Putamen (tissue), 1 donor: ENCODE data around the gene DPY19L2.
"Not testable (repeated sequence)": the region's sequence is repeated elsewhere in the genome, so short reads cannot be mapped to it uniquely, and the experiment has no call there.

Experiments used
- DNase-seq: peaks from one replicate; pipeline ENCODE4 v3.0.0-alpha.2; 2016; ENCODE audit warnings: low spot score

Gene DPY19L2

DNA sequence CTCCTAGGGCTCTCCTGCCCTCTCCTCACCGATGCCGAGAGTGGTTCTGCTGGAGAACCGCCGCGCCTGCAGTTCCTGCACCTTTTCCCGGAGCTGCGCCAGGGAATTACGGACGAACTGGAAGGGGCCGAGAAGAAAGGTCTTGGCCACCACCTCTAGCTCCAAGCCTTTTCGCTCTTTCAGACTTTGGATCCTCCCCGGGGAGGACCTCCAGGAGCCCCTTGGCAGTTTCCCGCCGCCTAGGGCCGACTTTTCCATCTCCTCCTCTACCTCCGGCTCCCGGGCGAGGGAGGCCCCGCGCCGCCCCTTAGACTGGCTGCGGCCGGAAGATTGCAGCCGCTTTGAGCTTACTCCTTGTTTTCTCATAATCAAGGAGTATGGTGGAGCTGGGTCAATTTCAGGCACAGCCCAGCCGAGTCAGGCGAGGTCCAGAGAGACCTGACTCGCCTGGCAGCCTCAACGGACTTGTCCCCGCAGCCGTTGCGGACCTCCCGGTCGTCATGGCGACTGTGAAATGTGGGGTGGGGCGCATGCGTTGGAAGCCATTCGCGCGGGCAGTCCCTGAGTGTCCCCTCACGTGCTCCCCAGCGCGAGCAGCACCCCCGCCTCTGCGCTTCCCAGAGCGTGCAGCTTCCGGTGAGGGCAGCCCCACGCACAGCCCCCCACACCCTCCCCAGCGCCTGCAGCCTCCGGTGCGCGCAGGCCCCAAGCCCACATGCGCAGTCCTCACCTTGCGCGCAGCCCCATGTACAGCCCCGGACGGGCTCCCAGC is at the start of gene DPY19L2:
Gene DPY19L2 (minus strand): TSS at position 466 of the 772 bp plus-strand sequence. CDS start 100 bp downstream, at position 366.
- DNase-seq, result peak; percentile 66

DNA sequence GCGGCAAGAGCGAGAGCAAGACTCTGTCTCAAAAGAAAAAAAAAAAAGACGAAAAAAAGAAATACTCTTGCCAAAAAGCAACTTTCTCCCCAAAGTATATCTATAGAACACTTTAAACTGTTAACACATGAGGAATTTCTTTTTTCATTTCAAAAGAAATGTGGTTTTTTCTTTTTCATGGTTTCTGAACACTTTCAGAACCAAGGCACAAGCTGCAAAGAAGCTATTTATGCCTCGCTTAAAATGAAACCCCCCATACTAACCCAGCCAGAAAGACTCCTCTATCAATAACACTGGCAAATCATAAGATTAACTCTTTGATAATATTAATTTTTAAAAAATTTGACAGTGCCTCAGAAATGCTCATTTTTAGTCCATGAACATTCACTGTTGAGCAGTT is 48.6 kb upstream of the DPY19L2 start:
- not testable (repeated sequence) for DNase-seq

DNA sequence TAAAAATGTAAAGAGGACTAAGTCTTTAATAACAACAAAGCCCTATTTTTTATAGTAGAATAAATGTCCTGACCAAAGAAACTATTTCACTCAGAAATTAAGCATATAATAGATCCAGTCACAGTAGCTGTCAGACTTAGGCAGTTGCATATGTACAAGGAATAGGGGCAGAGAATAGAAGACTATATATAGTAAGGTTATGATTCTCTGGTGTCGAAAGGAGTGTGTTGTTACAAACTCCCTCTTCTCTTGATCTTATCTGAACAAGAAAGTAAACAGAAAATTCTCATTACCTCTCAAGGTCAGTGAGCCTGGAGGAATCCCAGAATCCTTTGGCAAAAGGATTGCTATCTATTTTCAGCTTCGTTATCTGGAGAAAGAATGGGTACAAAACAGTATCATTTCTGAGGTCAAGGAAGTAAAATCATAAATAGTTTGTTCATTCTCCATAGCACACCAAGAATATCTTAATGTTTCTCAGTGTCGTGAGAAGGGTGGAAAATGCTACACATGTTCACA is 46.9 kb upstream of the DPY19L2 start:
- not testable (repeated sequence) for DNase-seq

DNA sequence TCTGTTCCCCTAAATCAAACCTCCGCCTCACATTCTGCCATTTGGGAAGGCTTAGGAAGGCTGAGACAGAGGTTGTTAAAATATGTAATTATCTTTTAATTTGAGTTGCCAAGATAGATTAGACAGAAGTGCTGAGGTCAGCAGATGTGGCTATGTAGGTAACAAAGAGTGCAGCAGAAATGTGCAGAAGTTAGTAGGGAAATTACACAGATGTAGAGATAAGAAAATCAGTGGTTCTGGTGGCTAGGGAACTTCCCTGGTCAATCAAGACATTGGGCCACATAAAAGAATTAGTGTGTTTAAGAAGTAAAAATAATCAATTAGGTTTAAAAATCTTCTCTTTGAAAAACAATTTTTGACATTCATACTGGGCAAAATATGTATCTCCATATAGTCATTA is 46.1 kb upstream of the DPY19L2 start:
- DNase-seq, result not testable (repeated sequence)

DNA sequence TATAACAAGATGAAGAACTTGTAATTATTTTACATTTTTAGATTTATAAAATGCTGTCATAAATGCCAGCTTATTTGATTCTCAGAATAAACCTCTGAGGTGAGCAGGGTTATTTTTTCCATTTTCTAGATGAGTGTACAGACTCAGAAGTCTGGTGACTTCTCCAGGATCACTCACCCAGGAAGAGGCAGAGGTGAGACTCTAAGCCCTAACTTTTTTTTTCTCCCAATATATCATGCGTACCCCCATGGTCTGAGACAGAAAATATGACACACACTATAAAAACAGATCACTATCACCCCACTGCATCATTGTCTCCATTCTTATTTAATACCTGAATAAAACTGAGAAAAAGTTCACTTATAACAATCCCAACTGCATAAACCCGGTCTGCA is 45.4 kb upstream of the DPY19L2 start:
- not testable (repeated sequence) for DNase-seq

DNA sequence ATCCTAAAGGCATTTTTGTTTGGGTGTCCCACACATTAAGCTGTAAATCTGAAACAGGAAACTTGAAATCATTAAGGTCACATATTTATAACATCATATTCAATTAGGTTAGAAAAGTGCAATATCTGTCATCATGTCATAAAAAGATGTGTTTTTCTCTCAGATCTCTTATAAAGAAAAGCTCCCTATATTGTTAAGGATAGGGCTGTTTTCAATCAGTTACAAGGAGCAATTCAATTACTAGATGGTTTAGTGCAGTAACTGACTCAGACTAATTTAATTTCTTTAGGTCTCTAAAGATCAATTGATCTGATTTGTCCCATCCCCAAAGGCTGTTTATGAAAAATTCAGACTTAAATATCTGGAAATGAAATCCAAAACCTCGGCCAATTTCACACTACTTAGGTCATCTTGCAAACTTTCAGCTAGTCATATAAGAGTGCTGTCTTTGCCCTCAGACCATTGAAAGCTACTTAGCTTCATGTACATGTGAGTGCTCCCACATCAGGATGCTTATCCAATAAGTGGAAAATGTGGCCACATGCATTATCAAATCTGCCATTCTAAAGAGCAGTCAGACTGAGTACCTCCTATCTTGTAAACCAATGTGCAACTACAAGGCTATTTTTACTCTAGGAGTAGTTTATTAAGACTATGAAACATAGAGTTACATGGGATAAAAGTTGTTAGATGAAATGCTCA is 44.8 kb upstream of the DPY19L2 start:
- not testable (repeated sequence) for DNase-seq

DNA sequence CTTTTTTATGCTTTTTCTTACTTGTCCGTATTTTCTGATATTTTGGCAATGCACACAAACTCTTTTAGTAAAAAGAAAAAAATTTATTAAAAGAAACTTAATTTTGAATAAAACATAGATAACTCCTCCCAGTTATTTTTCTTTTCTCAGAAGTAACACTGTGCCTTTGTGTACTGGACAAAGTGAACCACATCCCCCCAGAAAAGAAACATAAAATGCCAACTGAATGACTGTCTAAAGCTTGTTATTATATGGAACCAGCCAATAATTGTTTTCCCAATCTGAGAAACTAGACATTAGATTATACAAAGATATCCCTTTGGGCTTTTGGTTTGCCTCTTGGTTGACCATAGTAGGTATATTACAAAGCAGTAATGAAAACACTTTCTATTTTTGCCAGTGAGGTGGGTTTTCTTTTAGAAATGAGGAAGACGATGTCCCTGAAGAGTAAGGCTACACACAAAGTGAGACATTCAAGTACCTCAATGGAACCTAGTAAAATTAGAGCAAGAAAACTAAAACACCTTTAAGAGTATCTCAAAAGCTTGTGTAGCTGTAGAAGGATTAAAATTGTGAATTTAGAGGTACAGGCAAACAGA is 44.2 kb upstream of the DPY19L2 start:
- DNase-seq, result not testable (repeated sequence)

DNA sequence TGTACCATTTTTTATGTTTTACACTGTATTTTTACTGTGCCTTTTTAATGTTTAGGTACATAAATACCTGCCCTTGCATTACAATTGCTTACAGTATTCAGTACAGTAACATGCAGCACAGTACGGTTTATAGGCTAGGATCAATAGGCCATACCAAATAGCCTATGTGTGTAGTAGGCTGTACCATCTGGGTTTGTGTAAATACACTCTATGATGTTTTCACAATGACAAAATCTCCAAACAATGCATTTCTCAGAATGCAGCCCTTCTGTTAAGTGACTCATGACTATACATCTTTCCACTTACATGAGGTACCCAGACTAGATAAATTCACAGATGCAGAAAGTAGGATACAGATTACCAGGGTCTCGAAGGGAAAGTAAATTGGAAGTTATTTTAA is 43.0 kb upstream of the DPY19L2 start:
- DNase-seq, result not testable (repeated sequence)

DNA sequence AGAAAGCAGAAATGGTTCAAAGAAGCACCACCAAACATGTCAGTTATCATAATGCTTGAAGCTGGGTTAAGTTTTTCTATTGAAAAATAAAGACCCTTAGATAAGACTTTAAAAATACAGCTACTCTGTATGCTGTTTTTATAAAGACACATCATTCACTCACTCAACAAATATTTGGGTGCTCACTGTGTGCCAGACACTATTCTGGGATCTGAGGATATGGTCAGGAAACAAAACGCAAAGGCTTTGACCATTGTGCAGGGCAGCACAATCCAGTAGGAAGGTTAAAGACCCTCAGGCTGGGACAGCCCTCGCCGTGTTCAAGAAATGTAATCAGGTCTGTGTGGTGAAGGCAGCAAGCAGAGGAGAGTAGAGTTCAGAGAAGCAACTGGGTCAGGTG is 38.0 kb upstream of the DPY19L2 start:
- DNase-seq, result no peak

DNA sequence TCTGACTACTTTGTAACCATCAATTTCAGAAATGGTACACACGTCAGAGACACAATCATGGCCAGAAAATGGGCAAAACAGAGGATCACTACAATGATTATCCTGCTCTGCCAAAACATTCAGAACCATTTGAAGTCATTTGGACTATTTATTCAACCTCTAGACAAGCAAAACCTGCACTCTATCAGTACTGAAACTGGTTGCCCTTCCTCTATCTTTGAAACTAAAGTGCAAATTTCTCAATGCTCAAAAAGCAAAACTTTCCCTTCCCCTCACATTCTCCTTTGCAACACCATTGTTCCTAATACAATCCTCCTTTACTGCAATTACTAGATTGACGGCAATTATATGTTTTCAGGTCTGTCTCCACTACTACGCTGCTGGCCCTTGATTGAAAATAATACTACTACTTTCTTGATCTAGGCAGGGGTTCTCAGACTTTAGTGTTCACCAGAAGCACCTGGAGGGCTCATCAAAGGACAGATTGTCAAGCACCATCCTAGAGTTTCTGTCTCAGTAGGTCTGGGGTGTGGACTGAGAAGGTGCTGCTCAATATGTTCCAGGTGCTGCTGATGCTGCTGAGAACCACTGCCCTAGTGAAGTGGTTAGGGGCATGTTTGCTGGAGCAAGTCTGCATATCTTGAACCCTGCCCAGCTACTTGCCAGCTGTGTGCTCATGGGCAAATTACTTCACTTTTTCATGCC is 31.5 kb upstream of the DPY19L2 start:
- not testable (repeated sequence) for DNase-seq

DNA sequence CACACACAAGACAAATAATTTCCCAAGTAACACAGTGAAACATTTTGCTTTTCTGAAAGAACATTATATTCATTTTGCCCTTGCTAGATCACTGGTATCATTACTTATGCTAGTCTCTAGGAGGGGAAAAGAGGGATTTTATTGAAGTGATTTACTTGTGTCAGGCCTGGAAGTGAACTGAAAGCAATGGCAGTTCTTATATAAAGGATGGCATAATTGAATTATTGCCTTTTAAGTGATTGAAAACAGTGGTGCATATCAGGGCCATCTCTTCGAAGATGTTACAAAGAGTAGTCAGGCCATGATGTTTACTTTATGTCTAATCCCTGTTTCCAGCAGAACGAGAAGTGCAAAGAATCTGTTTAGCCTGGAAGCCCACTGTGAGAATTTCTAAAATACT is 30.7 kb upstream of the DPY19L2 start:
- DNase-seq, result not testable (repeated sequence)

DNA sequence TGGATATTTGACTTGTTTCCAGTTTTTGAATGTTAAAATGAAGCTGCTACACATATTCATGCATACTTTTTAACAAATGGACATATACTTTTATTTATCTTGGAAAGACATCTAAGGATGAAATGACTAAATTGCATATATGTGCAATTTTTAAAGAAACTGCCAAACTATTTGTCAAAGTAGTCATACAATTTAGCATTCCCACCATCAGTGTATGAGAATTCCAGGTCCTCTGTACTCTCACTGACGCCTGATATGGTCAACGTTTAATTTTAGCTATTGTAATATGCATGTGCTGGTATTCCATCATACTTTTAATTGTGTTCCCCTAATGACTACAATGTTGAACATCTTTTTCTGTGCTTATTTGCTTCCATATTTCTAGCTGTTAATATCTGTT is 22.5 kb upstream of the DPY19L2 start:
- not testable (repeated sequence) for DNase-seq

DNA sequence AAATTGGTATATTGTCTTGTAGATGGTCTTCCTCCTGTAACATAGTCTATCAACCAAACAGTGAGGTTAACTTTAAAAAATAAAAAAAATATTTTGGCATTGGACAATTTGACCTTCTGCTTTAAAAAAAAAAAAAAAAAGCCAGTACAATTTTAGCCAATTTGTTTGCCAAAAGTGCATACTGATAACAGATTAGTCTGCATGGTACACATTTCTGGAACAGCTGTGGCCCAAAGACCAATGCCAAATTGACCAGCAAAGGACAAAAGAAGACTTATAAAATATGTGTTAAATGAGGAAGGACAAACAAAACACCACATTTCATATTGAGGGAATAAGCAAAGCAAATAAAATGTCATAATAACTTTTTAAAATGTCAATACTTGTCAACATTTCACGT is 20.8 kb upstream of the DPY19L2 start:
- not testable (repeated sequence) for DNase-seq

DNA sequence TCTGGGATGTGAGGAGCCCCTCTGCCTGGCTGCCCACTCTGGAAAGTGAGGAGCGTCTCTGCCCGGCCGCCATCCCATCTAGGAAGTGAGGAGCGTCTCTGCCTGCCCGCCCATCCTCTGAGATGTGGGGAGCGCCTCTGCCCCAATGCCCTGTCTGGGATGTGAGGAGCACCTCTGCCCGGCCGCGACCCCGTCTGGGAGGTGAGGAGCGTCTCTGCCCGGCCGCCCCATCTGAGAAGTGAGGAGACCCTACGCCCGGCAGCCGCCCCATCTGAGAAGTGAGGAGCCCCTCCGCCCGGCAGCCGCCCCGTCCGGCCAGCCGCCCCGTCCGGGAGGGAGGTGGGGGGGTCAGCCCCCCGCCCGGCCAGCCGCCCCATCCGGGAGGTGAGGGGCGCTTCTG is 18.3 kb upstream of the DPY19L2 start:
- DNase-seq, result not testable (repeated sequence)

DNA sequence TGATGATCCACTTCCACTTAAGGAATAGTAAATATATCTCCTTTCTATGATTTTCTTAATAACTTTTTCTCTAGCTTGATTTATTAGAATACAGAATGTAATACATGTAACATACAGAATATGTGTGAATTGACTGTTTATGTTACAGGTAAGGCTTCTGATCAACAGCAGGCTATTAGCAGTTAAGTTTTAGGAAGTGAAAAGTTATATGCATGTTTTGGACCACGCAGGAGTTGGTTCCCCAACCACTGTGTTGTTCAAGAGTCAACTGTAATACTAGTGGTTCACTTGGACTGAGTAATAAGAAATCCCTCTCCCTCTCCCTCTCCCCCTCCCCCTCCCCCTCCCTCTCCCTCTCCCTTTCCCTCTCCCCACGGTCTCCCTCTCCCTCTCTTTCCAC is 17.5 kb upstream of the DPY19L2 start:
- not testable (repeated sequence) for DNase-seq

DNA sequence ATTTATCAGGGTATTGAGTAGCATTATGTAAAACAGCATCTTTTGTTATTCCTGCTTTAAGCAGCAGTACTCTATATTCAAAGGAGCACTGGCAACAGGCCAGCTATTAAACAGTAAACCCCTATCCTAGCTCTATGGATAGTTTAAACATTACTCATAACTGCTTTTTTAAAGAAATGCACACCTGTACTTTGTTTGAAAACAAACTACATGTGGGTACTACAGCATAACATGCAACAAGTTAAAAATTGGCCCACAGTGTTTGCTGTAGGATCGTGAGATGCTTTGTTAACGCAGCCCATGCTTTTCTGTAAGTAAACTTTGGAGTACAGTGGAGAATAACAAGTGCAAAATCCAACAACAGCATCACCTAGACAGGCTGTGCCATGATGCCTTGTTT is 14.3 kb upstream of the DPY19L2 start:
- not testable (repeated sequence) for DNase-seq

DNA sequence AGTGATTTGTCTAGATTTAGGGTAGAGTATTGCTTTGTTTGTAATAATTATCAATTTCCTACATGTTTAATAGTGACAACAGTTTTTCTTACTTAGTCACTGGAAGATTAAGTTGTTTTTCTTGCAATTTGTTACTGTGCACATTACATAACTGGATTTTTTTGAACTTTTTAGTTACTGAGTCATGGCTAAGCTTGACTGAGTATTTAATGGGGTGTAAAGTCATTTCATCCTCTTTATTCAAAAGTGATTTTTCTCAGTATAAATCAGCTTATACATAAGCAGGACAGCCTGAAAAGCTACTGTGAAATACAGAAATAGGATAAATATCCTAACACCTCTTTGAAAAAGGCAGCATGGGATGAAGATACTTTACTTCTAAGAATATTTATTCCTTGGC is 12.5 kb upstream of the DPY19L2 start:
- DNase-seq, result not testable (repeated sequence)

DNA sequence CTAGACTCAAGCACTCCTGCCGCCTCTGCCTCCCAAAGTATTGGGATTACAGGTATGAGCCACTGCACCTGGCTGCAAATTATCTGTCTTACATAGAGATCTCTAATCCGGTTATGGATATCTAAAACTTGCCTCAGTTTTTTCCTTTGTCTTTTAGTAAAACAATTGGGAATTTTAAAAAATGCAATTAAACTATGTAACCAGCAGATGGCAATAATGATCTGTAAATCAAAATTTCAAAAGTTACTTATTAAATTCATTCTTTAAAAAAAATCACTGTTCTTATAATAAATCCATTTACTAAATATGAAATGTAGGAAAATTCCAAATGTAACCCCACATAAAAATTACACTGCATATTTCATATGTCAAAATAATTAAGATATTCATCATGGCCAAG is 4.3 kb upstream of the DPY19L2 start:
- DNase-seq, result not testable (repeated sequence)

DNA sequence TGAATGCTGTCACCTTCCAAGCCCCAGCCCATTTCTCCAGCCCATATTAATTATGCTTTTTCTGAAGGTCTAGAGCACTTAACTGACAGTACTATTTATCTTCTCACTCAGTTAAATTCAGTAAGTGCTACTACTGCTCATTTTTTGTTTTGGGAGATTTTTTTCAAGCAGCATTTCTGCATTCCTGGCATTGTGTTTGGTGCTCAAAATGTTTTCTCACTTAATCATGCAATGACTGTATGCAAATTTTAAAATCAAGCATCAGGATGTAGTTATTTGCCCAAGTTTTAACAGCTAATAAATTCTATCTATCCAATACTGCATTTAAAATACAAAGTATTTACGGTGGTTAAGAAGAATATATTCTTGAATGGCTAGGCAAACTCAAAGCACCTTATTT is 1.6 kb upstream of the DPY19L2 start:
- DNase-seq, result not testable (repeated sequence)

DNA sequence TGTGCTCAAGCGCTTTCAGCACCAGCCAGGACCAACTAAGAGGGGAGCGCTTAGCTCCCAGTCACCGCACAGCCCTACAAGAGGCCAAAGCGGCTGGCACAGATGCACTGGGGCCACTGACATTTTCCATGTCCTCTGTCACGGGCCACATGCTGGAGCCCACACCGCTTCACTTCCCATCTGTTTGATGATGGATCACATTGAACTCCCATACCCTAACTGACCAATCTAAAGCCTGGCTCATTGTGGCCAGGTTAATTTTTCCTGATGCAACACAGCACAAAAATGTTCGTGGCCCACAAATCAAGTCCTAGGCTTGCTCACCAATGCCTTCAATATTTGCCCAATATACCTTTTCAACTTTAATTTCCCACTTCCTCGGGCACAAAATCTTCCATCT is 1.1 kb upstream of the DPY19L2 start:
- DNase-seq, result not testable (repeated sequence)

DNA sequence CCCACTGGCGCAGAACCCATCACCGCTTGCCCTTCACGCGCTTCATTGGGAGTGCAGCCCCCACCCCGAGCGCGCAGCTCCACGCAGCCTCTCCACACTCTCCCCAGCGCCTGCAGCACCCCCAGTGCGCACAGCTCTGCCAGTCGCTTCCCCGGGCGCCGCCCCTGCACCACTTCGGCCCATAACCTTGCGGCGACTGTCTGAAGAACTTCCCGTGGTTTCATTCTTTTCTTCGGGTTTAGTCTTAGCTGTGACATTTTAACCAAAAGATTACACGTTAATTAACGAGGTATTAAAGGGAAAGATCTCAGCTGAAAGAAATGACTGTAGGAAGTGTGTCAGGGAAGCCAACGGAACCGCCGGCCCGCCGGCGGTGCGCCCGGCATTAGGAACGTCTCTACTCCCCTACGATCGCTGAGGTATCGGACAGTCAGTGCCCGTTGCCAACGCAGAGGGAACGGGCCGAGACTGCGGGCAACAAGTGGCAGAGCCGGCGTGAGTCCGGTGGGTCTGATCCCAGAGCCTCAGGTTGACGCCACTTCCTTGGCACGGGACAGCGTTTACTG is 590 bp upstream of the DPY19L2 start:
- peak; percentile 17 for DNase-seq

DNA sequence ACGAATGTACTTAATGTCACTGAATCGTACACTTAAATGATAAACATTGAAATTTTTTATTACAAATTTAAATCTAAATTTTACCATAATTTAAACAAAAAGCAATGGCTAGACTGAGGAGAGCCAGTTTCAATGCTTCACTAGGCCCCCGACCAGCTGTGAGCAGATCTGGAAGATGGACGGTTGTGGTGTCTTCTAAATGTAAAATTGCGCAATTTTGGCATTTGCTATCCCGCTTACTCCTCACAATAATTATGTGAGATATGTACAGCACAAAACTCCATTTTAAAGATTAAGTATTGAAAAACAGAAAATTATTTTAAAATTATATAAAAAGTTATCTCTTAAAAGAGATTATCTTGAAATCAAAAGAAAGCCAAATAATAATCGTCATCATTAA is 5.3 kb downstream of the DPY19L2 start:
- DNase-seq, result not testable (repeated sequence)
